ENCODE measurements around the gene A3GALT2. TPM values are rescaled to one million over a fixed set of nuclear protein-coding genes. Genes with fewer than 3 reads are reported as not detected.

A3GALT2 gene
- total RNA-seq = 0.29 TPM in 1 of 2 replicates, not detected in the other

DNA sequence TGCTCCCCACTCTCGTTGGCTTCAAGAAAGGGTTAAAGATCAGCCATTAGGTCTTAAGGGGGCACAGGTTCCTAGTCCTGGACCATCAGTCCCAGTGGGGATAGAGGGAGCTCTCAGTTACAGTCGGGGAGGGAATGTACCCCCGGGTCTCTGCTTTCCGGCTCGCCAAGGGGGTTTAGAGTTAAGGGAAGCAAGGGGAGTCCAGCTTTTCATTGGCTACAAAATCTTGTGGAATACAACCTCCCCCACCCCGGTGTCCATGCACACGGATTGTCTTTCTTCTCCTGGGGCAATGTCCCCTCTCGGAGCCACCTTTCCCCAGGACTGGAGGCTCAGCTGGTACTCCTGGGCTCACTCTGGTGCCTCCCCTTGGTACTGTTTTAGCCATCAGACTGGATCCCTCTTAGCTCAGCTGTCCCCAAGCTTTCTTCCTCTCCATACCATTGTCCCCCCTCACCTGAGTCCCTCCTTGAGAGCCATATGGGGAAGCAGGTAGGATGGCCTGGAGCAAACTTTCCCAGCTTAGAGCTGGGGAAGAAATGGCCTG lies at the start of gene A3GALT2:
Gene A3GALT2 (minus strand): TSS at position 480 of the 547 bp plus-strand sequence. CDS start 0 bp downstream, at position 480.

Small RNAs within 50 kb of the gene (small RNA-seq; reads per million reads assigned to genes)
- gene RN7SKP16 (ENCODE audit: low replicate concordance) = not detected

Other genes starting within 250 kb of the A3GALT2 start
- 6.2 and 13.3 TPM in 2 replicates for gene AZIN2, start 239.9 kb downstream of the A3GALT2 start, total RNA-seq
- gene TRIM62, start 139.1 kb downstream of the A3GALT2 start, total RNA-seq = 5.0 and 6.3 TPM in 2 replicates
- gene ZNF362, start 64.6 kb downstream of the A3GALT2 start, total RNA-seq = 11.6 and 13.5 TPM in 2 replicates
- 119 and 201 TPM in 2 replicates for gene PHC2, start 110.0 kb upstream of the A3GALT2 start, total RNA-seq
- 7.9 and 9.6 TPM in 2 replicates for gene ZSCAN20, start 151.5 kb upstream of the A3GALT2 start, total RNA-seq